ENCODE results near the gene DCTN5.

The DCTN5 gene

GRCh38 chr16:23634461-23635036, 6.7 kb upstream of the DCTN5 start:
- Histone ChIP-seq H3K36me3 (ENCODE audit: insufficient read depth, low read length) (peaks cover 27% of the 10 kb centered on the region), H3K9me3 (ENCODE audit: control insufficient read depth, insufficient read depth, low read length) (no peaks in the 10 kb centered on the region), H3K4me1 (ENCODE audit: insufficient read depth, low read length) (no peaks in the 10 kb centered on the region), H3K9ac (ENCODE audit: low read depth, low read length) (no peak overlapping the region)

- H3K36me3 ChIP-seq (ENCODE audit: insufficient read depth, low read length) = peaks cover 21% of the 10 kb centered on the region
- no peaks in the 10 kb centered on the region for H3K9me3 ChIP-seq (ENCODE audit: control insufficient read depth, insufficient read depth, low read length)
- H3K9ac ChIP-seq (ENCODE audit: low read depth, low read length) = no peak overlapping the region
- no peaks in the 10 kb centered on the region for H3K4me1 ChIP-seq (ENCODE audit: insufficient read depth, low read length)
Observed at GRCh38 chr16:23635958-23636357, 5.3 kb upstream of the DCTN5 start.

- H3K9ac ChIP-seq (ENCODE audit: low read depth, low read length) = peak overlapping the region; percentile 83
- H3K9me3 ChIP-seq (ENCODE audit: control insufficient read depth, insufficient read depth, low read length) = no peaks in the 10 kb centered on the region
- H3K4me1 ChIP-seq (ENCODE audit: insufficient read depth, low read length) = no peaks in the 10 kb centered on the region
- peaks cover 13% of the 10 kb centered on the region for H3K36me3 ChIP-seq (ENCODE audit: insufficient read depth, low read length)
Observed at GRCh38 chr16:23640615-23640930, 693 bp upstream of the DCTN5 start.

- no peaks in the 10 kb centered on the region for H3K4me1 ChIP-seq (ENCODE audit: insufficient read depth, low read length)
- H3K9me3 ChIP-seq (ENCODE audit: control insufficient read depth, insufficient read depth, low read length) = no peaks in the 10 kb centered on the region
- peaks cover 10% of the 10 kb centered on the region for H3K36me3 ChIP-seq (ENCODE audit: insufficient read depth, low read length)
- H3K9ac ChIP-seq (ENCODE audit: low read depth, low read length) = peak overlapping the region; percentile 83
Observed at GRCh38 chr16:23642246-23642774, 1.0 kb downstream of the DCTN5 start.

GRCh38 chr16:23650674-23651416, 9.6 kb downstream of the DCTN5 start:
- no peaks in the 10 kb centered on the region for H3K9me3 ChIP-seq (ENCODE audit: control insufficient read depth, insufficient read depth, low read length)
- H3K9ac ChIP-seq (ENCODE audit: low read depth, low read length) = no peak overlapping the region
- H3K4me1 ChIP-seq (ENCODE audit: insufficient read depth, low read length) = no peaks in the 10 kb centered on the region
- H3K36me3 ChIP-seq (ENCODE audit: insufficient read depth, low read length) = peaks cover 9% of the 10 kb centered on the region

GRCh38 chr16:23651943-23652468, 10.7 kb downstream of the DCTN5 start:
- Histone ChIP-seq H3K36me3 (ENCODE audit: insufficient read depth, low read length) (peaks cover 9% of the 10 kb centered on the region), H3K4me1 (ENCODE audit: insufficient read depth, low read length) (no peaks in the 10 kb centered on the region), H3K9me3 (ENCODE audit: control insufficient read depth, insufficient read depth, low read length) (no peaks in the 10 kb centered on the region), H3K9ac (ENCODE audit: low read depth, low read length) (no peak overlapping the region)

GRCh38 chr16:23663918-23664317, 22.7 kb downstream of the DCTN5 start:
- Histone ChIP-seq H3K9ac (ENCODE audit: low read depth, low read length) (no peak overlapping the region), H3K9me3 (ENCODE audit: control insufficient read depth, insufficient read depth, low read length) (no peaks in the 10 kb centered on the region), H3K4me1 (ENCODE audit: insufficient read depth, low read length) (no peaks in the 10 kb centered on the region), H3K36me3 (ENCODE audit: insufficient read depth, low read length) (peaks cover 40% of the 10 kb centered on the region)

- Histone ChIP-seq H3K4me1 (ENCODE audit: insufficient read depth, low read length) (no peaks in the 10 kb centered on the region), H3K36me3 (ENCODE audit: insufficient read depth, low read length) (peaks cover 35% of the 10 kb centered on the region), H3K9ac (ENCODE audit: low read depth, low read length) (no peak overlapping the region), H3K9me3 (ENCODE audit: control insufficient read depth, insufficient read depth, low read length) (no peaks in the 10 kb centered on the region)
Observed at GRCh38 chr16:23666571-23667354, 25.5 kb downstream of the DCTN5 start.

GRCh38 chr16:23667355-23667659, 26.0 kb downstream of the DCTN5 start:
- Histone ChIP-seq H3K9ac (ENCODE audit: low read depth, low read length) (no peak overlapping the region), H3K9me3 (ENCODE audit: control insufficient read depth, insufficient read depth, low read length) (no peaks in the 10 kb centered on the region), H3K4me1 (ENCODE audit: insufficient read depth, low read length) (no peaks in the 10 kb centered on the region), H3K36me3 (ENCODE audit: insufficient read depth, low read length) (peaks cover 31% of the 10 kb centered on the region)

- no peak overlapping the region for H3K9ac ChIP-seq (ENCODE audit: low read depth, low read length)
- H3K9me3 ChIP-seq (ENCODE audit: control insufficient read depth, insufficient read depth, low read length) = no peaks in the 10 kb centered on the region
- peaks cover 31% of the 10 kb centered on the region for H3K36me3 ChIP-seq (ENCODE audit: insufficient read depth, low read length)
- no peaks in the 10 kb centered on the region for H3K4me1 ChIP-seq (ENCODE audit: insufficient read depth, low read length)
Observed at GRCh38 chr16:23668225-23668624, 27.0 kb downstream of the DCTN5 start.

- Histone ChIP-seq H3K9ac (ENCODE audit: low read depth, low read length) (no peak overlapping the region), H3K4me1 (ENCODE audit: insufficient read depth, low read length) (no peaks in the 10 kb centered on the region), H3K9me3 (ENCODE audit: control insufficient read depth, insufficient read depth, low read length) (no peaks in the 10 kb centered on the region), H3K36me3 (ENCODE audit: insufficient read depth, low read length) (peaks cover 29% of the 10 kb centered on the region)
Observed at GRCh38 chr16:23668873-23669272, 27.6 kb downstream of the DCTN5 start.

GRCh38 chr16:23670137-23670776, 29.0 kb downstream of the DCTN5 start:
- H3K36me3 ChIP-seq (ENCODE audit: insufficient read depth, low read length) = peaks cover 24% of the 10 kb centered on the region

GRCh38 chr16:23673971-23674614, 32.8 kb downstream of the DCTN5 start:
- H3K9me3 ChIP-seq (ENCODE audit: control insufficient read depth, insufficient read depth, low read length) = no peaks in the 10 kb centered on the region
- peaks cover 6% of the 10 kb centered on the region; the same call in 1 of the 2 replicates for H3K36me3 ChIP-seq (ENCODE audit: insufficient read depth, low read length)
- no peaks in the 10 kb centered on the region; the same call in 1 of the 2 replicates for H3K4me1 ChIP-seq (ENCODE audit: insufficient read depth, low read length)
- H3K9ac ChIP-seq (ENCODE audit: low read depth, low read length) = no peak overlapping the region

More at GRCh38 chr16:23670137-23670776, 29.0 kb downstream of the DCTN5 start:
- Histone ChIP-seq H3K4me1 (ENCODE audit: insufficient read depth, low read length) (no peaks in the 10 kb centered on the region), H3K9me3 (ENCODE audit: control insufficient read depth, insufficient read depth, low read length) (no peaks in the 10 kb centered on the region), H3K9ac (ENCODE audit: low read depth, low read length) (no peak overlapping the region)
